HG03139 (cell line): Measurements from ENCODE around the gene SMIM8.

Experiments used
- ATAC-seq: cut with Tn5 transposase; IDR thresholded peaks from one replicate; pipeline ENCODE4 v1.9.1; 2021; ENCODE audit not compliant: unreplicated experiment

SMIM8 gene

GRCh38 chr6:87333591-87334181, 11.3 kb downstream of the SMIM8 start:
- no peak for ATAC-seq

GRCh38 chr6:87334683-87335082, 12.3 kb downstream of the SMIM8 start:
- no peak for ATAC-seq

- ATAC-seq = no peak
These were observed 14.0 kb downstream of the SMIM8 start for GRCh38 chr6:87336367-87336766.

GRCh38 chr6:87340230-87340629, 17.8 kb downstream of the SMIM8 start:
- ATAC-seq = no peak

- no peak for ATAC-seq
These were observed 18.8 kb downstream of the SMIM8 start for GRCh38 chr6:87341158-87341557.

- peak; percentile 83 for ATAC-seq
These were observed 19.5 kb downstream of the SMIM8 start for GRCh38 chr6:87341899-87342298.

GRCh38 chr6:87342829-87343228, 20.4 kb downstream of the SMIM8 start:
- no peak for ATAC-seq

GRCh38 chr6:87344731-87345130, 22.3 kb downstream of the SMIM8 start, which contains the start of gene C6orf163:
TSS of gene C6orf163 (plus strand) at chr6:87344813. CDS start at chr6:87345100, 287 bp downstream.
- ATAC-seq = no peak

GRCh38 chr6:87346700-87347099, 24.3 kb downstream of the SMIM8 start:
- no peak for ATAC-seq

- no peak for ATAC-seq
These were observed 27.5 kb downstream of the SMIM8 start for GRCh38 chr6:87349896-87350295.

GRCh38 chr6:87350516-87350915, 28.1 kb downstream of the SMIM8 start:
- ATAC-seq = no peak

GRCh38 chr6:87351583-87351982, 29.2 kb downstream of the SMIM8 start:
- ATAC-seq = no peak

- ATAC-seq = no peak
These were observed 33.8 kb downstream of the SMIM8 start for GRCh38 chr6:87356181-87356580.

GRCh38 chr6:87357479-87358196, 35.2 kb downstream of the SMIM8 start:
- ATAC-seq = no peak

- no peak for ATAC-seq
These were observed 42.3 kb downstream of the SMIM8 start for GRCh38 chr6:87364602-87365252.

GRCh38 chr6:87366072-87366827, 43.9 kb downstream of the SMIM8 start:
- ATAC-seq = no peak

GRCh38 chr6:87366899-87367298, 44.5 kb downstream of the SMIM8 start:
- ATAC-seq = no peak

- ATAC-seq = no peak
These were observed 51.0 kb downstream of the SMIM8 start for GRCh38 chr6:87373377-87373776.

- ATAC-seq = no peak
These were observed 52.9 kb downstream of the SMIM8 start for GRCh38 chr6:87375315-87375714.

- ATAC-seq = no peak
These were observed 54.3 kb downstream of the SMIM8 start for GRCh38 chr6:87376643-87377042.

GRCh38 chr6:87378947-87379346, 56.6 kb downstream of the SMIM8 start:
- ATAC-seq = no peak
